BJ (cell line): ENCODE measurements around the gene MEGF6. TPM values are rescaled to one million over a fixed set of nuclear protein-coding genes. Genes with fewer than 3 reads are reported as not detected.

Source experiments
- CTCF ChIA-PET: fragments of 350-600 bp; formaldehyde crosslinking; extraction: SDS; loops from one replicate; lab custom pipeline; 2021; ENCODE audit warnings: antibody characterized with exemption, inconsistent platforms; lab: Yijun Ruan, JAX
- POLR2A ChIA-PET: fragments of 300-600 bp; sonication (Branson Sonifier 250); formaldehyde crosslinking; extraction: SDS; loops from one replicate; lab custom pipeline; 2021; ENCODE audit warnings: antibody characterized with exemption; lab: Charles Lee
- DNase-seq: peaks from one replicate; pipeline ENCODE4 v3.0.0-alpha.2; 2011; ENCODE audit warnings: low read depth
- H3K27me3 ChIP-seq: 2 replicates; pipeline ENCODE4 v1.6.0; 2011; ENCODE audit warnings: low read length; ENCODE audit not compliant: control insufficient read depth, insufficient read depth
- H3K36me3 ChIP-seq: 2 replicates; pipeline ENCODE4 v1.5.1; 2011; ENCODE audit warnings: low read length; ENCODE audit not compliant: control insufficient read depth, insufficient read depth
- H3K4me3 ChIP-seq: 2 replicates; pipeline ENCODE4 v1.5.1; 2011; ENCODE audit warnings: low read depth, mild to moderate bottlenecking, control low read depth, low read length
- polyA plus RNA-seq: library from polyadenylated mRNA; depleted of rRNA; stranded (reverse); fragments of >200 nt; gene quantifications from 2 replicates; pipeline ENCODE4 v1.2.3, GENCODE V29; 2011
- TF ChIP-seq, protein P1 (sequence below): IDR thresholded peaks from 2 replicates; pipeline ENCODE4 v1.5.1; 2011; ENCODE audit warnings: low read depth, mild to moderate bottlenecking, control low read depth, inconsistent platforms, low read length, moderate library complexity; ENCODE audit not compliant: insufficient read depth

MEGF6 gene
- polyA plus RNA-seq, 1 experiment = 77.4 TPM

DNA sequence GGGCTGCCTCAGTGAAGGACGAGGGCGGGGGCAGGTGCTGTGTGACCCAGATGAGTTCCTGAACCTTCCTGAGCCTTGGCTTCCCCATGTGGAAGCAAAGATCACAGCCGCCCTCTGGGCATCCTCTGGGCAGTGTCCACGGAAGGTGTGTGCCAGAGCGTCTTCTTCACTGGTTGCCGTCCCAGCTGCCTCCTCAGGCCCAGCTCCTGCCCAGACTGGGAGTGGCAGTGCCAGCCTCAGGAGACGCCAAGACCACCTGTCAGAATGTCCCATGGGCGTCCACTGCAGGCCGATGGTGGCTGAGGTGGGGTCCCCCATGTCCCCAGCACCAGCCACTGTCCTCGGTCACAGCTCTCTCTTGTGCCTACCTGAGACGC is 146.7 kb downstream of the MEGF6 start:
- CTCF ChIA-PET = interaction anchor here (2.3 to 5.7 kb wide), 3 partner anchors 8 to 12 kb away, joined by 9 to 25 read pairs (median 24); no protein-coding TSS in a partner anchor
- Histone ChIP-seq H3K27me3 (no peaks in the 10 kb centered on the region; the same call in 1 of the 2 replicates), H3K4me3 (no peak overlapping the region), H3K36me3 (no peaks in the 10 kb centered on the region)
- TF ChIP-seq, protein P1, sequence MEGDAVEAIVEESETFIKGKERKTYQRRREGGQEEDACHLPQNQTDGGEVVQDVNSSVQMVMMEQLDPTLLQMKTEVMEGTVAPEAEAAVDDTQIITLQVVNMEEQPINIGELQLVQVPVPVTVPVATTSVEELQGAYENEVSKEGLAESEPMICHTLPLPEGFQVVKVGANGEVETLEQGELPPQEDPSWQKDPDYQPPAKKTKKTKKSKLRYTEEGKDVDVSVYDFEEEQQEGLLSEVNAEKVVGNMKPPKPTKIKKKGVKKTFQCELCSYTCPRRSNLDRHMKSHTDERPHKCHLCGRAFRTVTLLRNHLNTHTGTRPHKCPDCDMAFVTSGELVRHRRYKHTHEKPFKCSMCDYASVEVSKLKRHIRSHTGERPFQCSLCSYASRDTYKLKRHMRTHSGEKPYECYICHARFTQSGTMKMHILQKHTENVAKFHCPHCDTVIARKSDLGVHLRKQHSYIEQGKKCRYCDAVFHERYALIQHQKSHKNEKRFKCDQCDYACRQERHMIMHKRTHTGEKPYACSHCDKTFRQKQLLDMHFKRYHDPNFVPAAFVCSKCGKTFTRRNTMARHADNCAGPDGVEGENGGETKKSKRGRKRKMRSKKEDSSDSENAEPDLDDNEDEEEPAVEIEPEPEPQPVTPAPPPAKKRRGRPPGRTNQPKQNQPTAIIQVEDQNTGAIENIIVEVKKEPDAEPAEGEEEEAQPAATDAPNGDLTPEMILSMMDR = no peak
- DNase-seq = no peak
- POLR2A ChIA-PET = no interaction called here

GRCh38 chr1:3463891-3464648 is 147.2 kb downstream of the MEGF6 start:
- Histone ChIP-seq H3K27me3 (no peaks in the 10 kb centered on the region; the same call in 1 of the 2 replicates), H3K4me3 (no peak overlapping the region), H3K36me3 (no peaks in the 10 kb centered on the region)
- ChIA-PET CTCF (interaction anchor here (1.0 to 4.0 kb wide), 5 partner anchors 8 to 158 kb away, joined by 3 to 24 read pairs (median 6); no protein-coding TSS in a partner anchor), POLR2A (no interaction called here)
- DNase-seq = no peak
- TF ChIP-seq, protein P1 = no peak

- DNase-seq = no peak
- TF ChIP-seq, protein P1 = no peak
- no peak overlapping the region for H3K4me3 ChIP-seq
- no peaks in the 10 kb centered on the region; the same call in 1 of the 2 replicates for H3K27me3 ChIP-seq
- H3K36me3 ChIP-seq = no peaks in the 10 kb centered on the region
- CTCF ChIA-PET = interaction anchor here (0.8 to 4.0 kb wide), 6 partner anchors 8 to 261 kb away, joined by 3 to 24 read pairs (median 6); no protein-coding TSS in a partner anchor
- POLR2A ChIA-PET = no interaction called here
Observed at GRCh38 chr1:3463408-3463863, 147.9 kb downstream of the MEGF6 start.

DNA sequence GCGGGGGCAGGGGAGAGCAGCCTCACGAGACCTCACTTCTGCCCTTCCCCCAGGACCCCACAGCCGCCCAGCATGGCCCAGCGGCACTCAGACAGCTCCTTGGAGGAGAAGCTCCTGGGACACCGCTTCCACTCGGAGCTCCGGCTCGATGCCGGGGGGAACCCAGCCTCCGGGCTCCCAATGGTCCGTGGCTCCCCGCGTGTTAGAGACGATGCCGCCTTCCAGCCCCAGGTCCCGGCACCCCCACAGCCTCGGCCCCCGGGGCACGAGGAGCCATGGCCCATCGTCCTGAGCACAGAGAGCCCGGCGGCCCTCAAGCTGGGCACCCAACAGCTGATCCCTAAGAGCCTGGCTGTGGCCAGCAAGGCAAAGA is 148.3 kb downstream of the MEGF6 start:
- TF ChIP-seq, protein P1 = no peak
- Histone ChIP-seq H3K36me3 (no peaks in the 10 kb centered on the region), H3K27me3 (no peaks in the 10 kb centered on the region; the same call in 1 of the 2 replicates), H3K4me3 (no peak overlapping the region)
- CTCF ChIA-PET = interaction anchor here (0.8 to 4.0 kb wide), 6 partner anchors 8 to 262 kb away, joined by 3 to 24 read pairs (median 6); no protein-coding TSS in a partner anchor
- no peak for DNase-seq
- POLR2A ChIA-PET = no interaction called here

DNA sequence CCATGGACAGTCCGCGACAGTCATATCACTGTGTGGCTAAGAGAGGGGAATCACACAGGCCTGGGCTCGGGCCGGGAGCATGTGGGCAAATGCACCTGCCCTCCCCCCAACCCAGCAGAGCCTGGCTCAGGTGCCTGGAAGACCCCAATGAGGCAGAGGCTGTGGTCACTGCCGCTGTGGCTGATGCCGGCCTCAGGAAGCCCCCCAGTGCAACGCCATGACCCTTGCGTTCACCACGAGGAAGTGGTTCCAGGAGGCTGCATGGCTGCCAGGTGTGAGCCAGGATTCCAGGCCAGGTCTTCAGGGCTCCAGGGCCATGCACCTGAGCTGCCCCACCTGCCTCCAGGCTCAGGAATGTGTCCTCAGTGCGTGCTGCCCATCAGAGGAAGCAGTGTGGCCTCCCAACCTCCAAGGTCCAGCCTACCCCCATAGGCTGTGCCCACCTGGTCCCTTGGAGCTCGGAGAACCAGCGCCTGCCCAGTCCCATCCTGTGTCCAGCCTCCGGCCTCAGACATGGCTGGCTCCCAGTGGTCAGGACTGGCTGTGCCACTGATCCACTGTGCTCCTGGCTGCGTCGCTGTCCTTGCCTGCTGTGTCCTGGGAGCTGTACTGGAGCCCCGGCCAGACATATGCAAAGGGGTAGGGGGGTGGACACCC is 148.8 kb downstream of the MEGF6 start:
- no peak for DNase-seq
- H3K4me3 ChIP-seq = no peak overlapping the region
- TF ChIP-seq, protein P1 = no peak
- H3K36me3 ChIP-seq = no peaks in the 10 kb centered on the region
- POLR2A ChIA-PET = no interaction called here
- CTCF ChIA-PET = interaction anchor here (0.8 to 4.0 kb wide), 6 partner anchors 7 to 262 kb away, joined by 3 to 24 read pairs (median 6); no protein-coding TSS in a partner anchor
- peaks cover 2% of the 10 kb centered on the region; the same call in 1 of the 2 replicates for H3K27me3 ChIP-seq
